ENCODE results near the gene SLC2A14. TPM values are rescaled to one million over a fixed set of nuclear protein-coding genes. Genes with fewer than 3 reads are reported as not detected.

Gene SLC2A14
- total and polyA plus RNA-seq, 7 experiments from 2014 or later, result 0.15 to 4.3 (median 1.2) TPM; not detected in 1

Other genes with a start within 250 kb of the SLC2A14 start
- not detected for gene APOBEC1, start 207.0 kb downstream of the SLC2A14 start, total RNA-seq
- gene APOBEC1, start 207.0 kb downstream of the SLC2A14 start, polyA plus RNA-seq, result not detected
- gene GDF3, start 177.1 kb downstream of the SLC2A14 start, total RNA-seq, result not detected
- not detected for gene GDF3, start 177.1 kb downstream of the SLC2A14 start, polyA plus RNA-seq
- gene DPPA3, start 161.5 kb downstream of the SLC2A14 start, total RNA-seq, result not detected
- not detected for gene DPPA3, start 161.5 kb downstream of the SLC2A14 start, polyA plus RNA-seq
- gene CLEC4C, start 125.5 kb downstream of the SLC2A14 start, total RNA-seq, result 1 to 10 TPM in 2 of 5 experiments, not detected in 3; 2.4 to 3.5 TPM
- gene CLEC4C, start 125.5 kb downstream of the SLC2A14 start, polyA plus RNA-seq, result not detected
- gene NANOGNB, start 107.7 kb downstream of the SLC2A14 start, total RNA-seq, result not detected
- gene NANOGNB, start 107.7 kb downstream of the SLC2A14 start, polyA plus RNA-seq, result not detected
- under 1 TPM in 1 of 5 experiments, not detected in 4; 0.51 TPM for gene NANOG, start 83.5 kb downstream of the SLC2A14 start, total RNA-seq
- gene NANOG, start 83.5 kb downstream of the SLC2A14 start, polyA plus RNA-seq, result not detected
- 100 to 1,000 TPM; 110 to 830 (median 488) TPM for gene SLC2A3, start 63.3 kb upstream of the SLC2A14 start, total RNA-seq
- gene SLC2A3, start 63.3 kb upstream of the SLC2A14 start, polyA plus RNA-seq, result 100 to 1,000 TPM in 1 of 2 donors, 10 to 100 TPM in 1; 61.9 to 126 TPM
- 10 to 100 TPM; 19.8 to 30.2 (median 28.9) TPM for gene FOXJ2, start 159.8 kb upstream of the SLC2A14 start, total RNA-seq
- gene FOXJ2, start 159.8 kb upstream of the SLC2A14 start, polyA plus RNA-seq, result 10 to 100 TPM; 11.2 to 15.5 TPM
- 10 to 100 TPM in 1 of 5 experiments, 1 to 10 TPM in 3, under 1 TPM in 1; 0.66 to 12.7 (median 3.0) TPM for gene C3AR1, start 193.4 kb upstream of the SLC2A14 start, total RNA-seq
- gene C3AR1, start 193.4 kb upstream of the SLC2A14 start, polyA plus RNA-seq, result under 1 TPM; 0.54 to 0.62 TPM
- gene NECAP1, start 209.4 kb upstream of the SLC2A14 start, total RNA-seq, result 10 to 100 TPM; 41.8 to 92.0 (median 56.7) TPM
- gene NECAP1, start 209.4 kb upstream of the SLC2A14 start, polyA plus RNA-seq, result 10 to 100 TPM; 22.5 to 23.9 TPM

Measured in naive thymus-derived CD4-positive, alpha-beta T cell (primary cell).